WTC11 (cell line): Measurements from ENCODE around the gene TVP23C. TPM values are rescaled to one million over a fixed set of nuclear protein-coding genes. Genes with fewer than 3 reads are reported as not detected.

Source experiments
- ATAC-seq: fragments of 200-7000 bp; cut with Tn5 transposase; 2 replicates; pipeline ENCODE4 v1.10.0; 2021; ENCODE audit warnings: mild to moderate bottlenecking, moderate library complexity
- CTCF ChIA-PET: fragments of 300-600 bp; sonication (Branson Sonifier 250); formaldehyde crosslinking; loops from one replicate; lab custom pipeline; 2021; ENCODE audit warnings: antibody characterized with exemption; lab: Charles Lee
- POLR2A ChIA-PET: fragments of 350-600 bp; sonication (Branson Sonifier 250); formaldehyde crosslinking; loops from one replicate; lab custom pipeline; 2021; ENCODE audit warnings: antibody characterized with exemption; lab: Charles Lee
- DNase-seq: peaks from one replicate; pipeline ENCODE4 v3.0.0; 2021; ENCODE audit warnings: low spot score
- H3K27ac Mint-ChIP-seq: 2 replicates; pipeline ENCODE4 v1.8.0; 2021; ENCODE audit warnings: mixed read lengths
- H3K27me3 Mint-ChIP-seq: 2 replicates; pipeline ENCODE4 v1.8.0; 2021; ENCODE audit warnings: low read depth, mild to moderate bottlenecking, moderate library complexity, mixed read lengths
- H3K36me3 Mint-ChIP-seq: 2 replicates; pipeline ENCODE4 v1.8.0; 2021; ENCODE audit warnings: mixed read lengths
- H3K4me1 Mint-ChIP-seq: 2 replicates; pipeline ENCODE4 v1.8.0; 2022; ENCODE audit warnings: mixed read lengths
- H3K4me3 Mint-ChIP-seq: 2 replicates; pipeline ENCODE4 v1.8.0; 2021; ENCODE audit warnings: mild to moderate bottlenecking, moderate library complexity, mixed read lengths
- H3K9me3 Mint-ChIP-seq: 2 replicates; pipeline ENCODE4 v1.8.0; 2021; ENCODE audit warnings: mixed read lengths
- AFF4 ChIP-seq: sonication (generic); formaldehyde crosslinking; IDR thresholded peaks from 2 replicates; pipeline ENCODE4 v1.8.1; 2023; ENCODE audit warnings: mild to moderate bottlenecking, missing genetic modification reagents, borderline replicate concordance
- CREM ChIP-seq: sonication (generic); formaldehyde crosslinking; IDR thresholded peaks from 2 replicates; pipeline ENCODE4 v1.8.1; 2022; ENCODE audit warnings: mild to moderate bottlenecking, missing genetic modification reagents, moderate library complexity
- FOXK1 ChIP-seq: sonication (generic); formaldehyde crosslinking; IDR thresholded peaks from 2 replicates; pipeline ENCODE4 v1.8.0; 2022; ENCODE audit warnings: mild to moderate bottlenecking, moderate library complexity, missing genetic modification reagents
- GRHL2 ChIP-seq: fragments of 250-450 bp; sonication (Bioruptor Pico); IDR thresholded peaks from 2 replicates; pipeline ENCODE4 v1.8.0; 2022; ENCODE audit warnings: mild to moderate bottlenecking, moderate library complexity; ENCODE audit not compliant: insufficient replicate concordance, severe bottlenecking
- GTF2I ChIP-seq: fragments of 250-450 bp; sonication (Bioruptor Pico); conservative IDR thresholded peaks from 2 replicates; pipeline ENCODE4 v1.4.0; 2021; ENCODE audit warnings: mild to moderate bottlenecking
- JAZF1 ChIP-seq: fragments of 250-450 bp; sonication (Bioruptor Pico); IDR thresholded peaks from 2 replicates; pipeline ENCODE4 v1.9.0; 2021; ENCODE audit warnings: moderate library complexity, mild to moderate bottlenecking, inconsistent platforms
- KAT7 ChIP-seq: sonication (generic); formaldehyde crosslinking; IDR thresholded peaks from 2 replicates; pipeline ENCODE4 v1.8.1; 2023; ENCODE audit warnings: missing genetic modification reagents, mild to moderate bottlenecking, borderline replicate concordance
- MAX ChIP-seq: sonication (generic); formaldehyde crosslinking; IDR thresholded peaks from 2 replicates; pipeline ENCODE4 v1.8.0; 2022; ENCODE audit warnings: mild to moderate bottlenecking, missing genetic modification reagents
- NFE2L1 ChIP-seq: sonication (generic); formaldehyde crosslinking; IDR thresholded peaks from 2 replicates; pipeline ENCODE4 v1.8.1; 2023; ENCODE audit warnings: missing genetic modification reagents
- PREB ChIP-seq: sonication (generic); formaldehyde crosslinking; IDR thresholded peaks from 2 replicates; pipeline ENCODE4 v1.8.1; 2022; ENCODE audit warnings: mild to moderate bottlenecking, missing genetic modification reagents, moderate library complexity, borderline replicate concordance
- PRRX2 ChIP-seq: fragments of 250-450 bp; sonication (Bioruptor Pico); IDR thresholded peaks from 2 replicates; pipeline ENCODE4 v1.8.0; 2021; ENCODE audit warnings: mild to moderate bottlenecking
- RELA ChIP-seq: sonication (generic); formaldehyde crosslinking; IDR thresholded peaks from 2 replicates; pipeline ENCODE4 v1.8.1; 2022; ENCODE audit warnings: missing genetic modification reagents, mild to moderate bottlenecking, borderline replicate concordance
- SMAD3 ChIP-seq: sonication (generic); formaldehyde crosslinking; IDR thresholded peaks from 2 replicates; pipeline ENCODE4 v1.8.0; 2022; ENCODE audit warnings: missing genetic modification reagents, mild to moderate bottlenecking, borderline replicate concordance
- SMAD4 ChIP-seq: sonication (generic); formaldehyde crosslinking; IDR thresholded peaks from 2 replicates; pipeline ENCODE4 v1.8.0; 2022; ENCODE audit warnings: mild to moderate bottlenecking, missing genetic modification reagents
- TCF7 ChIP-seq: sonication (generic); formaldehyde crosslinking; IDR thresholded peaks from 2 replicates; pipeline ENCODE4 v1.8.0; 2022; ENCODE audit warnings: mild to moderate bottlenecking, low read depth, missing genetic modification reagents, moderate library complexity
- ZNF121 ChIP-seq: sonication (generic); formaldehyde crosslinking; IDR thresholded peaks from 2 replicates; pipeline ENCODE4 v1.8.0; 2023; ENCODE audit warnings: missing genetic modification reagents
- ZNF219 ChIP-seq: sonication (generic); formaldehyde crosslinking; IDR thresholded peaks from 2 replicates; pipeline ENCODE4 v1.8.0; 2023; ENCODE audit warnings: missing genetic modification reagents, mild to moderate bottlenecking, borderline replicate concordance
- ZNF317 ChIP-seq: sonication (generic); formaldehyde crosslinking; IDR thresholded peaks from 2 replicates; pipeline ENCODE4 v1.8.1; 2023; ENCODE audit warnings: low read depth, mild to moderate bottlenecking, moderate library complexity, missing genetic modification reagents, borderline replicate concordance
- ZNF396 ChIP-seq: fragments of 250-450 bp; sonication (Bioruptor Pico); IDR thresholded peaks from 2 replicates; pipeline ENCODE4 v1.8.0; 2021; ENCODE audit warnings: mild to moderate bottlenecking, moderate library complexity, borderline replicate concordance
- ZNF423 ChIP-seq: fragments of 250-450 bp; sonication (Bioruptor Pico); IDR thresholded peaks from 2 replicates; pipeline ENCODE4 v2.1.2; 2022; ENCODE audit warnings: mild to moderate bottlenecking, moderate library complexity
- ZNF425 ChIP-seq: fragments of 250-450 bp; sonication (Bioruptor Pico); conservative IDR thresholded peaks from 2 replicates; pipeline ENCODE4 v1.9.0; 2021; ENCODE audit warnings: mild to moderate bottlenecking
- ZNF671 ChIP-seq: fragments of 250-450 bp; sonication (Bioruptor Pico); IDR thresholded peaks from 2 replicates; pipeline ENCODE4 v1.8.0; 2021; ENCODE audit warnings: mild to moderate bottlenecking
- total RNA-seq: library from RNA; stranded (reverse); gene quantifications from 3 replicates; pipeline ENCODE4 v1.2.3, GENCODE V29; 2021
- TF ChIP-seq, protein P1 (sequence below): sonication (generic); formaldehyde crosslinking; IDR thresholded peaks from 2 replicates; pipeline ENCODE4 v1.8.1; 2022; ENCODE audit warnings: low read depth, missing genetic modification reagents, borderline replicate concordance

The TVP23C gene
- total RNA-seq, 1 experiment from 2014 or later = 16.9 TPM

- no peak for TF ChIP-seq SMAD4 (CRISPR knock-in tag)
- TF ChIP-seq TCF7 (CRISPR knock-in tag) = no peak
- TF ChIP-seq SMAD3 (CRISPR knock-in tag) = no peak
- no peak for TF ChIP-seq PRRX2
- no peak for TF ChIP-seq ZNF121 (CRISPR knock-in tag)
- TF ChIP-seq AFF4 = no peak
- TF ChIP-seq ZNF396 (CRISPR knock-in tag) = no peak
- no peak for TF ChIP-seq GTF2I (CRISPR knock-in tag)
- no peak for TF ChIP-seq KAT7
- TF ChIP-seq ZNF423 (CRISPR knock-in tag) = no peak
- TF ChIP-seq, protein P1, sequence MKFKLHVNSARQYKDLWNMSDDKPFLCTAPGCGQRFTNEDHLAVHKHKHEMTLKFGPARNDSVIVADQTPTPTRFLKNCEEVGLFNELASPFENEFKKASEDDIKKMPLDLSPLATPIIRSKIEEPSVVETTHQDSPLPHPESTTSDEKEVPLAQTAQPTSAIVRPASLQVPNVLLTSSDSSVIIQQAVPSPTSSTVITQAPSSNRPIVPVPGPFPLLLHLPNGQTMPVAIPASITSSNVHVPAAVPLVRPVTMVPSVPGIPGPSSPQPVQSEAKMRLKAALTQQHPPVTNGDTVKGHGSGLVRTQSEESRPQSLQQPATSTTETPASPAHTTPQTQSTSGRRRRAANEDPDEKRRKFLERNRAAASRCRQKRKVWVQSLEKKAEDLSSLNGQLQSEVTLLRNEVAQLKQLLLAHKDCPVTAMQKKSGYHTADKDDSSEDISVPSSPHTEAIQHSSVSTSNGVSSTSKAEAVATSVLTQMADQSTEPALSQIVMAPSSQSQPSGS = no peak
- no peak for TF ChIP-seq PREB (CRISPR knock-in tag)
- no peak for TF ChIP-seq MAX
- TF ChIP-seq RELA (CRISPR knock-in tag) = no peak
- no peak for TF ChIP-seq GRHL2 (CRISPR knock-in tag)
- no peak for TF ChIP-seq NFE2L1 (CRISPR knock-in tag)
- CTCF ChIA-PET = interaction anchor here (1.0 kb wide), 1 partner anchor 72 kb away, joined by 3 read pairs; no protein-coding TSS in a partner anchor
- no peaks in the 10 kb centered on the region for H3K4me1 Mint-ChIP-seq
- H3K27me3 Mint-ChIP-seq = no peaks in the 10 kb centered on the region
- no peak overlapping the region for H3K27ac Mint-ChIP-seq
- no peak for ATAC-seq
- peaks cover 4% of the 10 kb centered on the region for H3K9me3 Mint-ChIP-seq
- peaks cover 39% of the 10 kb centered on the region for H3K36me3 Mint-ChIP-seq
- no peak for DNase-seq
- POLR2A ChIA-PET = no interaction called here
- H3K4me3 Mint-ChIP-seq = no peak overlapping the region
Measured at GRCh38 chr17:15509095-15509494, 54.2 kb downstream of the TVP23C start.

GRCh38 chr17:15508466-15508865 lies 54.8 kb downstream of the TVP23C start:
- ATAC-seq (no peak), DNase-seq (no peak)
- H3K4me3 Mint-ChIP-seq = no peak overlapping the region
- H3K4me1 Mint-ChIP-seq = peaks cover under 1% of the 10 kb centered on the region; the same call in 1 of the 2 replicates
- ChIA-PET POLR2A (no interaction called here), CTCF (no interaction called here)
- no peak overlapping the region for H3K27ac Mint-ChIP-seq
- peaks cover 39% of the 10 kb centered on the region for H3K36me3 Mint-ChIP-seq
- no peaks in the 10 kb centered on the region for H3K27me3 Mint-ChIP-seq
- TF ChIP-seq JAZF1 (no peak), ZNF219 (CRISPR knock-in tag) (no peak)
- peaks cover 4% of the 10 kb centered on the region for H3K9me3 Mint-ChIP-seq

DNA sequence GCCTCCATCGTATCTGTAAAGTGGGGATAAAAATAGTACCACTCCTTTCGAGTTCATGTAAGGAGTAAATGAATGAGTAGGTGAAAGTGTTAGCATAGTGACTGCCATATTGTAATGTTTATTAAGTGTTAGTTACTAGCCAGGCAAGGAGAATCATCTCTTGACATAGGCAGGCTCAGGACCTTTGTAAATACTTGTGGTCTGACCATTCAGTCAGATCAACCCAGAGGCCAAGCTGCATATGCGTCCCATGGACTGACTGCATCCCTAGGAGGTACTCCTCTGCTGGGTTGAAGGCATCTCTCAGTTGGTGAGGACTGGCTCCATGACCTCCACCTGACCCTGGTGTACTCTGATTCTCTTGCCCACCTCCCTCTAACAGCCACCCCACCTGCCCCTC lies 55.4 kb downstream of the TVP23C start:
- Mint-ChIP-seq H3K36me3 (peaks cover 39% of the 10 kb centered on the region), H3K4me3 (no peak overlapping the region), H3K4me1 (peaks cover 6% of the 10 kb centered on the region), H3K27ac (no peak overlapping the region), H3K9me3 (peaks cover 4% of the 10 kb centered on the region), H3K27me3 (no peaks in the 10 kb centered on the region)
- DNase-seq (no peak), ATAC-seq (no peak)
- POLR2A ChIA-PET = no interaction called here
- CTCF ChIA-PET = no interaction called here
- TF ChIP-seq ZNF317 (CRISPR knock-in tag) (no peak), ZNF425 (CRISPR knock-in tag) (no peak), FOXK1 (no peak), ZNF671 (no peak), CREM (CRISPR knock-in tag) (no peak)
